ENCODE results near the gene PTPRN2. TPM values are rescaled to one million over a fixed set of nuclear protein-coding genes. Genes with fewer than 3 reads are reported as not detected.

PTPRN2 gene
- total RNA-seq, 1 donor from 2014 or later, result 1.8 TPM

- ChIA-PET CTCF (no interaction called here), POLR2A (no interaction called here)
- H3K4me3 Mint-ChIP-seq, result no peak overlapping the region
- TF ChIP-seq CTCF (IDR thresholded peaks at IDR 0.05), result no peak
- no peaks in the 10 kb centered on the region for H3K4me1 Mint-ChIP-seq
- no peaks in the 10 kb centered on the region for H3K9me3 Mint-ChIP-seq
- H3K27ac Mint-ChIP-seq, result no peak overlapping the region
- no peak for ATAC-seq (ENCODE audit: low read depth)
- no peak for DNase-seq
- no peaks in the 10 kb centered on the region for H3K36me3 Mint-ChIP-seq (ENCODE audit: low read depth)
- peaks cover 4% of the 10 kb centered on the region for H3K27me3 Mint-ChIP-seq
- intact Hi-C loops (cut with micrococcal nuclease), result no loop called here
Measured at GRCh38 chr7:157711353-157711888, 876.2 kb downstream of the PTPRN2 start.

- DNase-seq, result no peak
- peaks cover 4% of the 10 kb centered on the region for H3K27me3 Mint-ChIP-seq
- CTCF ChIA-PET, result no interaction called here
Measured at GRCh38 chr7:157710396-157710795, 877.2 kb downstream of the PTPRN2 start.

GRCh38 chr7:157709531-157710251 is 877.9 kb downstream of the PTPRN2 start:
- H3K36me3 Mint-ChIP-seq (ENCODE audit: low read depth), result no peaks in the 10 kb centered on the region
- CTCF ChIA-PET, result no interaction called here
- TF ChIP-seq CTCF (IDR thresholded peaks at IDR 0.05), result no peak
- no peak for ATAC-seq (ENCODE audit: low read depth)
- POLR2A ChIA-PET, result no interaction called here
- no peaks in the 10 kb centered on the region for H3K9me3 Mint-ChIP-seq
- peaks cover 4% of the 10 kb centered on the region for H3K27me3 Mint-ChIP-seq
- H3K4me3 Mint-ChIP-seq, result no peak overlapping the region
- intact Hi-C loops (cut with micrococcal nuclease), result no loop called here
- H3K4me1 Mint-ChIP-seq, result no peaks in the 10 kb centered on the region
- DNase-seq, result peak; percentile 7
- no peak overlapping the region for H3K27ac Mint-ChIP-seq

More at GRCh38 chr7:157710396-157710795, 877.2 kb downstream of the PTPRN2 start:
- H3K36me3 Mint-ChIP-seq (ENCODE audit: low read depth), result no peaks in the 10 kb centered on the region
- no peaks in the 10 kb centered on the region for H3K4me1 Mint-ChIP-seq
- ATAC-seq (ENCODE audit: low read depth), result no peak
- H3K27ac Mint-ChIP-seq, result no peak overlapping the region
- no peak for TF ChIP-seq CTCF (IDR thresholded peaks at IDR 0.05)
- H3K4me3 Mint-ChIP-seq, result no peak overlapping the region
- intact Hi-C loops (cut with micrococcal nuclease), result no loop called here
- H3K9me3 Mint-ChIP-seq, result no peaks in the 10 kb centered on the region
- POLR2A ChIA-PET, result no interaction called here

- Mint-ChIP-seq H3K9me3 (no peaks in the 10 kb centered on the region), H3K4me3 (no peak overlapping the region), H3K27ac (no peak overlapping the region), H3K27me3 (peaks cover 4% of the 10 kb centered on the region), H3K4me1 (no peaks in the 10 kb centered on the region), H3K36me3 (ENCODE audit: low read depth) (no peaks in the 10 kb centered on the region)
- ATAC-seq (ENCODE audit: low read depth), result no peak
- no peak for TF ChIP-seq CTCF (IDR thresholded peaks at IDR 0.05)
- intact Hi-C loops (cut with micrococcal nuclease), result no loop called here
- peak; percentile 4 for DNase-seq
- POLR2A ChIA-PET, result no interaction called here
- CTCF ChIA-PET, result no interaction called here
Measured at GRCh38 chr7:157708919-157709295, 878.7 kb downstream of the PTPRN2 start.

- Mint-ChIP-seq H3K27ac (no peak overlapping the region), H3K9me3 (no peaks in the 10 kb centered on the region), H3K36me3 (ENCODE audit: low read depth) (no peaks in the 10 kb centered on the region), H3K27me3 (peaks cover 4% of the 10 kb centered on the region), H3K4me3 (no peak overlapping the region), H3K4me1 (no peaks in the 10 kb centered on the region)
- no peak for TF ChIP-seq CTCF (IDR thresholded peaks at IDR 0.05)
- DNase-seq, result no peak
- CTCF ChIA-PET, result no interaction called here
- no peak for ATAC-seq (ENCODE audit: low read depth)
- intact Hi-C loops (cut with micrococcal nuclease), result no loop called here
- POLR2A ChIA-PET, result no interaction called here
Measured at GRCh38 chr7:157707983-157708918, 879.4 kb downstream of the PTPRN2 start.
